Panc1 (cell line): ENCODE results near the gene TTLL11. TPM values are rescaled to one million over a fixed set of nuclear protein-coding genes. Genes with fewer than 3 reads are reported as not detected.

ENCODE experiments used
- ATAC-seq: fragments of 200-7000 bp; cut with Tn5 transposase; 2 replicates; pipeline ENCODE4 v1.9.1; 2020; ENCODE audit warnings: mild to moderate bottlenecking, moderate library complexity
- BruUV-seq: library from RNA; stranded (reverse); fragments of 400-500 nt; replicated peaks from 2 replicates; lab custom pipeline; 2021; lab: Mats Ljungman, UMichigan
- CTCF ChIA-PET: fragments of 300-600 bp; sonication (Branson Sonifier 250); formaldehyde crosslinking; loops from one replicate; lab custom pipeline; 2022; ENCODE audit warnings: antibody characterized with exemption; lab: Charles Lee
- POLR2A ChIA-PET: fragments of 300-600 bp; sonication (Branson Sonifier 250); formaldehyde crosslinking; loops from one replicate; lab custom pipeline; 2022; ENCODE audit warnings: antibody characterized with exemption; lab: Charles Lee
- DNase-seq: peaks from one replicate; pipeline ENCODE4 v3.0.0-alpha.2; 2010; ENCODE audit warnings: low read depth, low spot score
- H3K27ac ChIP-seq: 2 replicates; pipeline ENCODE4 v1.5.1; 2011; ENCODE audit warnings: mild to moderate bottlenecking, low read length, inconsistent platforms
- H3K27me3 ChIP-seq: fragments of 200-500 bp; sonication (Bioruptor generic); 2 replicates; pipeline ENCODE4 v1.6.0; 2014; ENCODE audit warnings: low read length, inconsistent platforms; ENCODE audit not compliant: control insufficient read depth, insufficient read depth
- H3K36me3 ChIP-seq: fragments of 200-500 bp; sonication (Bioruptor generic); 2 replicates; pipeline ENCODE4 v1.5.1; 2014; ENCODE audit warnings: inconsistent platforms, mild to moderate bottlenecking, low read length, moderate library complexity; ENCODE audit not compliant: control insufficient read depth, insufficient read depth
- H3K4me1 ChIP-seq: 2 replicates; pipeline ENCODE4 v1.5.1; 2011; ENCODE audit warnings: inconsistent platforms, mild to moderate bottlenecking, low read length, moderate library complexity; ENCODE audit not compliant: control insufficient read depth, insufficient read depth
- H3K4me3 ChIP-seq, 2 experiments: 2 replicates each; pipeline ENCODE4 v1.5.1; 2011 to 2012; ENCODE audit warnings: low read depth in 2 of 2, low read length in 2 of 2, mild to moderate bottlenecking in 2 of 2, inconsistent platforms in 1 of 2, moderate library complexity in 1 of 2
- H3K9me3 ChIP-seq: fragments of 200-500 bp; sonication (Bioruptor generic); 2 replicates; pipeline ENCODE4 v1.5.1; 2014; ENCODE audit warnings: low read depth, mild to moderate bottlenecking, inconsistent platforms, low read length, moderate library complexity; ENCODE audit not compliant: control insufficient read depth, insufficient read depth
- POLR2AphosphoS5 ChIP-seq: IDR thresholded peaks from 2 replicates; pipeline ENCODE4 v1.6.1; 2012; ENCODE audit warnings: mild to moderate bottlenecking, low read depth, low read length, moderate library complexity
- SIN3A ChIP-seq: IDR thresholded peaks from 2 replicates; pipeline ENCODE4 v1.6.1; 2012; ENCODE audit warnings: low read depth, mild to moderate bottlenecking, low read length, moderate library complexity, borderline replicate concordance; ENCODE audit not compliant: insufficient read depth
- TCF7L2 ChIP-seq: IDR thresholded peaks from 2 replicates; pipeline ENCODE4 v1.6.1; 2011; ENCODE audit warnings: mild to moderate bottlenecking, low read depth, low read length, inconsistent platforms
- in situ Hi-C: cut with HindIII; loops from 2 replicates; pipeline ENCODE4 v1.10.0; 2016; ENCODE audit warnings: low sequenced_read_pairs, low pct_unique_long_range_greater_than_20kb
- intact Hi-C: fragments of 100-400 bp; cut with micrococcal nuclease; formaldehyde crosslinking; loops from one replicate; pipeline ENCODE4 v1.10.0; 2022; ENCODE audit not compliant: unreplicated experiment
- total RNA-seq: library from RNA; stranded (reverse); gene quantifications from one replicate; pipeline ENCODE4 v1.2.1, GENCODE V29; 2021; ENCODE audit not compliant: unreplicated experiment
- TF ChIP-seq, protein P1 (sequence below), 2 experiments: IDR thresholded peaks; 2 replicates each; pipeline ENCODE4 v1.6.1; 2011 to 2012; ENCODE audit warnings: low read depth in 2 of 2, control low read depth in 1 of 2, low read length in 1 of 2, mild to moderate bottlenecking in 1 of 2, moderate library complexity in 1 of 2; ENCODE audit not compliant: insufficient read depth in 1 of 2
- TF ChIP-seq, protein P2 (sequence below): fragments of 450-650 bp; IDR thresholded peaks from 2 replicates; pipeline ENCODE4 v1.5.1; 2017; ENCODE audit warnings: mild to moderate bottlenecking

The TTLL11 gene
- total RNA-seq, 1 experiment from 2014 or later, result 1.1 TPM

DNA sequence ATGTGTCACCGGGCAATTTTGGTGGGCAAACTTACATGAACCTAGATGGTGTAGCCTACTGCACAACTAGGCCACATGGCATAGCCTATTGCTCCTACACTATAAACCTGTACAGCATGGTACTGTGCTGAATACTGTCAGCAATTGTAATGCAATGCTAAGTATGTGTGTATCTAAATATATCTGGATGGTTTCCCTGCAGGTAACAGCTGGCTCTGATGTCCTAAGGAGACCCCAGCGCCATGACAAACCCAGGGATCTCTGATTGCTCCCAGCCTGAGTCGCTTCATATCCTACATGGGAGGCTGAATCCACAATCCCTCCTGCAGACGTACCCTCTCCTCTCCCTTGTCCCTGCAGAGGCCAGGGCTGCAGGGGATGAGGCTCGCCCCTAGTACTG lies 26.6 kb upstream of the TTLL11 start:
- no peaks in the 10 kb centered on the region for H3K36me3 ChIP-seq
- H3K27ac ChIP-seq, result no peak overlapping the region
- no peak for DNase-seq
- H3K4me1 ChIP-seq, result no peaks in the 10 kb centered on the region
- no TSS peak for BruUV-seq
- intact Hi-C loops (loop anchor here (10.0 kb wide), 1 partner anchor 695 kb away; no protein-coding TSS in a partner anchor), in situ Hi-C loops (no loop called here)
- H3K4me3 ChIP-seq, result no peak overlapping the region
- CTCF ChIA-PET, result no interaction called here
- no peaks in the 10 kb centered on the region for H3K27me3 ChIP-seq
- POLR2A ChIA-PET, result no interaction called here
- no peaks in the 10 kb centered on the region for H3K9me3 ChIP-seq
- ATAC-seq, result no peak
- TF ChIP-seq TCF7L2, result no peak
- no peak for TF ChIP-seq POLR2AphosphoS5
- TF ChIP-seq, protein P1, sequence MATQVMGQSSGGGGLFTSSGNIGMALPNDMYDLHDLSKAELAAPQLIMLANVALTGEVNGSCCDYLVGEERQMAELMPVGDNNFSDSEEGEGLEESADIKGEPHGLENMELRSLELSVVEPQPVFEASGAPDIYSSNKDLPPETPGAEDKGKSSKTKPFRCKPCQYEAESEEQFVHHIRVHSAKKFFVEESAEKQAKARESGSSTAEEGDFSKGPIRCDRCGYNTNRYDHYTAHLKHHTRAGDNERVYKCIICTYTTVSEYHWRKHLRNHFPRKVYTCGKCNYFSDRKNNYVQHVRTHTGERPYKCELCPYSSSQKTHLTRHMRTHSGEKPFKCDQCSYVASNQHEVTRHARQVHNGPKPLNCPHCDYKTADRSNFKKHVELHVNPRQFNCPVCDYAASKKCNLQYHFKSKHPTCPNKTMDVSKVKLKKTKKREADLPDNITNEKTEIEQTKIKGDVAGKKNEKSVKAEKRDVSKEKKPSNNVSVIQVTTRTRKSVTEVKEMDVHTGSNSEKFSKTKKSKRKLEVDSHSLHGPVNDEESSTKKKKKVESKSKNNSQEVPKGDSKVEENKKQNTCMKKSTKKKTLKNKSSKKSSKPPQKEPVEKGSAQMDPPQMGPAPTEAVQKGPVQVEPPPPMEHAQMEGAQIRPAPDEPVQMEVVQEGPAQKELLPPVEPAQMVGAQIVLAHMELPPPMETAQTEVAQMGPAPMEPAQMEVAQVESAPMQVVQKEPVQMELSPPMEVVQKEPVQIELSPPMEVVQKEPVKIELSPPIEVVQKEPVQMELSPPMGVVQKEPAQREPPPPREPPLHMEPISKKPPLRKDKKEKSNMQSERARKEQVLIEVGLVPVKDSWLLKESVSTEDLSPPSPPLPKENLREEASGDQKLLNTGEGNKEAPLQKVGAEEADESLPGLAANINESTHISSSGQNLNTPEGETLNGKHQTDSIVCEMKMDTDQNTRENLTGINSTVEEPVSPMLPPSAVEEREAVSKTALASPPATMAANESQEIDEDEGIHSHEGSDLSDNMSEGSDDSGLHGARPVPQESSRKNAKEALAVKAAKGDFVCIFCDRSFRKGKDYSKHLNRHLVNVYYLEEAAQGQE (IDR thresholded peaks at IDR 0.05; ENCODE audit: insufficient read depth in 1 of 2, low read depth in 2 of 2, low read length in 1 of 2), result no peak

DNA sequence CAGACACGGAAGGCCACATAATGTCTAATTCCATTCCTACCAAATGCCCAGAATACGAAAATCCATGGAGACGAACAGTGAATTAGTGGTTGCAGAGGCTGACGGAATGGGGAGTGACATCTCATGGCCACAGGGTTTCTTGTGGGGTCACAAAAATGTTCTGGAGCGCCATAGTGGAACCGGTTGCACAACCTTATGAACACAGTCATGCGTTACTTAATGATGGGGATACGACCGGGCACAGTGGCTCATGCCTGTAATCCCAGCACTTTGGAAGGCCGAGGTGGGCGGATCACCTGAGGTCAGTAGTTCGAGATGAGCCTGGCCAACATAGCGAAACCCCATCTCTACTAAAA lies 26.0 kb upstream of the TTLL11 start:
- in situ Hi-C loops, result no loop called here

More for the DNA sequence above, 26.0 kb upstream of the TTLL11 start:
- intact Hi-C loops, result no loop called here
- ChIA-PET POLR2A (no interaction called here), CTCF (interaction anchor here (0.6 kb wide), 1 partner anchor 20 kb away, joined by 5 read pairs; no protein-coding TSS in a partner anchor)
- H3K4me3 ChIP-seq, result no peak overlapping the region
- H3K36me3 ChIP-seq, result no peaks in the 10 kb centered on the region
- no peaks in the 10 kb centered on the region for H3K27me3 ChIP-seq
- no peak overlapping the region for H3K27ac ChIP-seq
- H3K4me1 ChIP-seq, result no peaks in the 10 kb centered on the region
- TF ChIP-seq, protein P2, sequence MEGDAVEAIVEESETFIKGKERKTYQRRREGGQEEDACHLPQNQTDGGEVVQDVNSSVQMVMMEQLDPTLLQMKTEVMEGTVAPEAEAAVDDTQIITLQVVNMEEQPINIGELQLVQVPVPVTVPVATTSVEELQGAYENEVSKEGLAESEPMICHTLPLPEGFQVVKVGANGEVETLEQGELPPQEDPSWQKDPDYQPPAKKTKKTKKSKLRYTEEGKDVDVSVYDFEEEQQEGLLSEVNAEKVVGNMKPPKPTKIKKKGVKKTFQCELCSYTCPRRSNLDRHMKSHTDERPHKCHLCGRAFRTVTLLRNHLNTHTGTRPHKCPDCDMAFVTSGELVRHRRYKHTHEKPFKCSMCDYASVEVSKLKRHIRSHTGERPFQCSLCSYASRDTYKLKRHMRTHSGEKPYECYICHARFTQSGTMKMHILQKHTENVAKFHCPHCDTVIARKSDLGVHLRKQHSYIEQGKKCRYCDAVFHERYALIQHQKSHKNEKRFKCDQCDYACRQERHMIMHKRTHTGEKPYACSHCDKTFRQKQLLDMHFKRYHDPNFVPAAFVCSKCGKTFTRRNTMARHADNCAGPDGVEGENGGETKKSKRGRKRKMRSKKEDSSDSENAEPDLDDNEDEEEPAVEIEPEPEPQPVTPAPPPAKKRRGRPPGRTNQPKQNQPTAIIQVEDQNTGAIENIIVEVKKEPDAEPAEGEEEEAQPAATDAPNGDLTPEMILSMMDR, result no peak
- no peak for TF ChIP-seq SIN3A
- TF ChIP-seq TCF7L2, result no peak
- TF ChIP-seq POLR2AphosphoS5, result no peak
- no peaks in the 10 kb centered on the region for H3K9me3 ChIP-seq
- no TSS peak for BruUV-seq
- DNase-seq (no peak), ATAC-seq (no peak)
